Colonic mucosa (tissue), 4 donors: Measurements from ENCODE around the gene HERC3. TPM values are rescaled to one million over a fixed set of nuclear protein-coding genes. Genes with fewer than 3 reads are reported as not detected.

Experiments used
- DNase-seq: peaks from one replicate; pipeline ENCODE4 v3.0.0-alpha.2; 2020
- H3K27ac ChIP-seq: fragments of 200-600 bp; one replicate; pipeline ENCODE4 v1.8.0; 2021
- H3K27me3 ChIP-seq: fragments of 200-600 bp; one replicate; pipeline ENCODE4 v1.8.0; 2021
- H3K36me3 ChIP-seq: fragments of 200-600 bp; one replicate; pipeline ENCODE4 v1.8.0; 2021
- H3K4me1 ChIP-seq: fragments of 200-600 bp; one replicate; pipeline ENCODE4 v1.8.0; 2021; ENCODE audit warnings: mild to moderate bottlenecking
- H3K4me3 ChIP-seq: fragments of 200-600 bp; one replicate; pipeline ENCODE4 v1.8.0; 2021
- H3K9ac ChIP-seq, 2 donors: one replicate each; pipeline ENCODE4 v1.7.0; 2013; ENCODE audit warnings: control low read depth in 2 of 2, low read depth in 2 of 2, low read length in 2 of 2
- H3K9me3 ChIP-seq: fragments of 200-600 bp; one replicate; pipeline ENCODE4 v1.8.0; 2021
- intact Hi-C: fragments of 100-400 bp; cut with DNase I; formaldehyde crosslinking; loops from one replicate; pipeline ENCODE4 v1.14.1; 2022
- total RNA-seq, 2 donors: library from RNA; stranded (reverse); fragmentation: NEBNext Ultra II Directional in 1 of 2; extraction: Animal tissue kit (Norgen Biotek cat#: 25700) in 1 of 2; gene quantifications; one replicate each; pipeline ENCODE4 v1.2.1, GENCODE V29; 2021
- TF ChIP-seq, protein P1 (sequence below): fragments of 200-600 bp; IDR thresholded peaks from one replicate; pipeline ENCODE4 v1.8.0; 2022; ENCODE audit warnings: antibody characterized with exemption, mild to moderate bottlenecking
- donor health status: healthy.
- donor health status: DM: no; HTN: no; CAD: no.
- donor health status: DM: no; HTN: no; CAD: no.

The HERC3 gene
- total RNA-seq, 2 donors from 2014 or later, result 23.0 to 51.4 TPM

DNA sequence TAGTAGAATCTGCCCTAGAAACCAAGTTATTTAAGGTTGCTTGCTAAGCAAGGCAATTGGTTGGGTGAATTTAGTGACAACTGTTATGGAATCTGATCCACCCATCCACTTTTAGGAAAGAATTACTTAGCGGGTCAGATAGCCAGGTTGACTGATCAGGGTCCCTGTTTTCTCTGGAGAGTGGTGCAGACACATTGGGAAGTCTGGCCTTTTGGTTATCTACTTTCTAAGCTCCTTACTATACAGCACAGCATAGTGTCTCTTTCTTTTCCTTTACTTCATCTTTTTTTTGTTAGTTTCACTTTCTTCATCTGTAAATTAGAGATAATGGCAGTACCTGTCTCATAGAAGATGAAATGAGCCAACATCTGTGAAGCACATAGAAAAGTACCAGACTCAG is 7.4 kb downstream of the HERC3 start:
- TF ChIP-seq, protein P1, sequence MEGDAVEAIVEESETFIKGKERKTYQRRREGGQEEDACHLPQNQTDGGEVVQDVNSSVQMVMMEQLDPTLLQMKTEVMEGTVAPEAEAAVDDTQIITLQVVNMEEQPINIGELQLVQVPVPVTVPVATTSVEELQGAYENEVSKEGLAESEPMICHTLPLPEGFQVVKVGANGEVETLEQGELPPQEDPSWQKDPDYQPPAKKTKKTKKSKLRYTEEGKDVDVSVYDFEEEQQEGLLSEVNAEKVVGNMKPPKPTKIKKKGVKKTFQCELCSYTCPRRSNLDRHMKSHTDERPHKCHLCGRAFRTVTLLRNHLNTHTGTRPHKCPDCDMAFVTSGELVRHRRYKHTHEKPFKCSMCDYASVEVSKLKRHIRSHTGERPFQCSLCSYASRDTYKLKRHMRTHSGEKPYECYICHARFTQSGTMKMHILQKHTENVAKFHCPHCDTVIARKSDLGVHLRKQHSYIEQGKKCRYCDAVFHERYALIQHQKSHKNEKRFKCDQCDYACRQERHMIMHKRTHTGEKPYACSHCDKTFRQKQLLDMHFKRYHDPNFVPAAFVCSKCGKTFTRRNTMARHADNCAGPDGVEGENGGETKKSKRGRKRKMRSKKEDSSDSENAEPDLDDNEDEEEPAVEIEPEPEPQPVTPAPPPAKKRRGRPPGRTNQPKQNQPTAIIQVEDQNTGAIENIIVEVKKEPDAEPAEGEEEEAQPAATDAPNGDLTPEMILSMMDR, result no peak
- H3K4me1 ChIP-seq, result no peaks in the 10 kb centered on the region
- H3K27me3 ChIP-seq, result no peaks in the 10 kb centered on the region
- no peaks in the 10 kb centered on the region for H3K9me3 ChIP-seq
- H3K9ac ChIP-seq, result no peak overlapping the region
- DNase-seq, result no peak
- H3K36me3 ChIP-seq, result no peaks in the 10 kb centered on the region
- H3K27ac ChIP-seq, result no peak overlapping the region
- intact Hi-C loops, result no loop called here
- H3K4me3 ChIP-seq, result no peak overlapping the region

DNA sequence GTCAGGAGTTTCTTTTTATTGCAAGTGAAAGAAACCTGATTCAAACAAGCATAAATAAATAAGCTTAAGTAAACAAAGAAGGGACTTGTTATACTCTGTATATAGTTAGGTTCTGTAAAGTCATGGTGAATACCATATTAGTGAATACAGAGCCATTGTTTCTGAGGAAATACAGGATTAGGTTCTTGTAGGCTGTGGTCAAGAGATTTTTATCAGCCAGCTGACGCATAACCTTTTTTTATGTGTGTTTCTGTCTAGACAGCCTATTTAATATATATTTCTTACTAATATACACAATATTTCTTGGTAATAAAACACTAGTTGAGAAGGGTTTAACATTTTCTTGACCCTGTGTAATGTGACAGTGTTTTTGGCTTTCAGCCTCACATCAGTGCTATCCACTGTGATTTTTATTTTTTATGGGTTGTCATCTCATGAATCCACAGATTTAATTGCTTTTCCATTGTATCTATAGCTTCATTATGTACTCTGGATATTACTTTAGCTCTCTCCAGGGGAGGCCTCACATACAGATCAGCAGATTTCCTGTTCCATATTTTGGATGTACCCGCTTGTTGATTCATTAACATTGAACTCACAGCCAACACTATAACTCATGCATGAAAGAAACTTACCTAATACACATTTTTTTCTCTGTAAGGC is 8.0 kb downstream of the HERC3 start:
- Histone ChIP-seq H3K27ac (no peak overlapping the region), H3K9me3 (no peaks in the 10 kb centered on the region), H3K27me3 (no peaks in the 10 kb centered on the region), H3K4me1 (no peaks in the 10 kb centered on the region), H3K36me3 (no peaks in the 10 kb centered on the region), H3K9ac (no peak overlapping the region), H3K4me3 (no peak overlapping the region)
- TF ChIP-seq, protein P1, result no peak
- intact Hi-C loops, result no loop called here
- DNase-seq, result no peak

DNA sequence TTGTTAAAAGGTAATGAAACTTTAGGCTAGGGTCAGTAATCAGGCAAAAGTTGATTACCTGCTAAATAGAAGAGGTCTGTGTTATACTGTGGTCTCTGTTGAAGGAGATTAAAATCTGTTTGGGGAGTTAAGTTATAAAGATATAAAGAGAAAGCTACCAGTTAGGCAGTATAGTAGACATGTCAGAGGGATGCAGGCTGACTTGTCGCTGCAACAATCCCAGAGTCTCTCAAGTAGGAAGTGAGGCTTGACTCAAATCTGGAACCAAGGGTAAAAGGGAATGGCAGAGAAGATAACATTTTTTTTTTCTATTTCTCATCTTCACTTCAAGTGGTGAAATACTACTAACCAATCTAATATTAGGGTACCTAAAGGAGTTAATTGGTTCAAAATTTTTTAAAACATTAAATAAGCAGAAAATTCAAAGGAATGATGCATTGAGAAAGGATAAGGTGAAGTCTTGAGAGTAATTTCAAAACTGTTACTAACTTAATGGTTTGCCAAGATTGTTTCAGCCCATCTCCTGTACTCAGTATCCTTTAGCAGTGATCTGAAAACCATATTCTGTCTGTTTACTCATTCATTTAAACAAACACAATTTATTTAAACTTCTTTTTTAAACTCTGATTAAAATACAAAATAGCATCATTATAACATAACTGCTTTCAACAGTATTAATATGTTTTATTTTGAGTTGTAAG is 12.8 kb downstream of the HERC3 start:
- Histone ChIP-seq H3K4me1 (no peaks in the 10 kb centered on the region), H3K36me3 (no peaks in the 10 kb centered on the region), H3K4me3 (no peak overlapping the region), H3K27ac (no peak overlapping the region), H3K9me3 (no peaks in the 10 kb centered on the region), H3K27me3 (no peaks in the 10 kb centered on the region), H3K9ac (no peak overlapping the region)
- intact Hi-C loops, result no loop called here
- TF ChIP-seq, protein P1, result no peak
- no peak for DNase-seq

DNA sequence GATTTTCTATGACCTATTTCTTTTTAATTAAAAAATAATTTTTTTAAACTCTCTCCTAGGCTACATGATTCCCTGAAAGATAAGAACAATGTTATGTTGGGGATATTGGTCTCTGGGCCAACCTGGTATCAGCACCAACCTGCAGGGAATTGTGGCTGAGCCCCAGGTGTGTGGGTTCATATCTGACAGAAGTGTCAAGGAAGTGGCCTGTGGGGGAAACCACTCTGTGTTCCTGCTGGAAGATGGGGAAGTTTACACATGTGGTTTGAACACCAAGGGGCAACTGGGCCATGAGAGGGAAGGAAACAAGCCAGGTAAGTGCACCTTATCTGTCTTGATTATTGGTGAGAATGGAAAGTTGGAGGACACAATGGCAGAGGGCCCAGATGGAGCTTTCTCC is 13.5 kb downstream of the HERC3 start:
- Histone ChIP-seq H3K4me3 (no peak overlapping the region), H3K27me3 (no peaks in the 10 kb centered on the region), H3K27ac (no peak overlapping the region), H3K36me3 (no peaks in the 10 kb centered on the region), H3K4me1 (peaks cover 4% of the 10 kb centered on the region), H3K9ac (no peak overlapping the region), H3K9me3 (no peaks in the 10 kb centered on the region)
- no peak for DNase-seq
- intact Hi-C loops, result no loop called here
- TF ChIP-seq, protein P1, result no peak

DNA sequence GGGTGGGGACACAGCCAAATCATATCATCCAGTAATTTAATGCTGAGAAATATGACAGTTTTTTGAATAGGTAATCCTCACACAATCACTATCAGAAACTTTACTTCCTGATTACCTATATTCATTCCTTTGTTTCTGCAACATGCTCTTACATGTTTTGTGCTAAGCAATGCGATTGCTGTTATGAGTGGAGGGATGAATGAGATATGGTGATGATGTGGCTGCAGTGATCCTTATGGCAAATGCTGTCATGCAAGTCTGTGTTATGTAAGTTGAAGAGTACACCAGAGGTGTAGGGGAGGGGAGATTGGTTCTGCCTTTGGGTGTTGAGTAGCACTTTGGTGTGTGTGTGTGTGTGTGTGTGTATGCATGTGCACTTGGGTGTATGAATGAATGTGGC is 14.6 kb downstream of the HERC3 start:
- TF ChIP-seq, protein P1, result no peak
- DNase-seq, result no peak
- Histone ChIP-seq H3K27me3 (no peaks in the 10 kb centered on the region), H3K4me1 (peaks cover 8% of the 10 kb centered on the region), H3K27ac (no peak overlapping the region), H3K36me3 (no peaks in the 10 kb centered on the region), H3K4me3 (no peak overlapping the region), H3K9me3 (no peaks in the 10 kb centered on the region), H3K9ac (no peak overlapping the region)
- intact Hi-C loops, result no loop called here
